ENCODE results near the gene ANAPC2. TPM values are rescaled to one million over a fixed set of nuclear protein-coding genes. Genes with fewer than 3 reads are reported as not detected.

The ANAPC2 gene
- total RNA-seq, 1 donor: 25.7 TPM

- TF ChIP-seq, protein P1, sequence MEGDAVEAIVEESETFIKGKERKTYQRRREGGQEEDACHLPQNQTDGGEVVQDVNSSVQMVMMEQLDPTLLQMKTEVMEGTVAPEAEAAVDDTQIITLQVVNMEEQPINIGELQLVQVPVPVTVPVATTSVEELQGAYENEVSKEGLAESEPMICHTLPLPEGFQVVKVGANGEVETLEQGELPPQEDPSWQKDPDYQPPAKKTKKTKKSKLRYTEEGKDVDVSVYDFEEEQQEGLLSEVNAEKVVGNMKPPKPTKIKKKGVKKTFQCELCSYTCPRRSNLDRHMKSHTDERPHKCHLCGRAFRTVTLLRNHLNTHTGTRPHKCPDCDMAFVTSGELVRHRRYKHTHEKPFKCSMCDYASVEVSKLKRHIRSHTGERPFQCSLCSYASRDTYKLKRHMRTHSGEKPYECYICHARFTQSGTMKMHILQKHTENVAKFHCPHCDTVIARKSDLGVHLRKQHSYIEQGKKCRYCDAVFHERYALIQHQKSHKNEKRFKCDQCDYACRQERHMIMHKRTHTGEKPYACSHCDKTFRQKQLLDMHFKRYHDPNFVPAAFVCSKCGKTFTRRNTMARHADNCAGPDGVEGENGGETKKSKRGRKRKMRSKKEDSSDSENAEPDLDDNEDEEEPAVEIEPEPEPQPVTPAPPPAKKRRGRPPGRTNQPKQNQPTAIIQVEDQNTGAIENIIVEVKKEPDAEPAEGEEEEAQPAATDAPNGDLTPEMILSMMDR (IDR thresholded peaks at IDR 0.05; ENCODE audit: insufficient read depth, low read length): no peak
- peak; percentile 41 for DNase-seq (ENCODE audit: low read depth)
- H3K4me3 ChIP-seq (ENCODE audit: low read depth, low read length): peak overlapping the region; percentile 45
Observed at GRCh38 chr9:137156567-137157375, 31.6 kb downstream of the ANAPC2 start.

DNA sequence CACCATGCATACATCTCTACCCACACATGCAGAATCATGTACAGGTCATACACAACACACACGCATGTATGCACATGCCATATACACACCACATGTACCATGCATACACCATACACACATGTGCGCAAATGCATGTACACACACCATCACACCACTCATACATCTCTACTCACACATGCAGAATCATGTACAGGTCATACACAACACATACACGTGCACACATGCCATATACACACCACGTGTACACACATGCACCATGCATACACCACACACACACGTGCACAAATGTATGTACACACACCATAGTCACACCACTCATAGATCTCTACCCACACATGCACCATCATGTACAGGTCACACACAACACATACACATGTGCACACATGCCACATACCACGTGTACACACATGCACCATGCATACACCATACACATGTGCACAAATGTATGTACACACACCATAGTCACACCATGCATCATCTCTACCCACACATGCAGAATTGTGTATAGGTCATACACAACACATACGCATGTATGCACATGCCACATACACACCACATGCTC, 35.4 kb downstream of the ANAPC2 start:
- TF ChIP-seq, protein P1 (IDR thresholded peaks at IDR 0.05; ENCODE audit: insufficient read depth, low read length): no peak
- DNase-seq (ENCODE audit: low read depth): no peak
- no peak overlapping the region for H3K4me3 ChIP-seq (ENCODE audit: low read depth, low read length)

DNA sequence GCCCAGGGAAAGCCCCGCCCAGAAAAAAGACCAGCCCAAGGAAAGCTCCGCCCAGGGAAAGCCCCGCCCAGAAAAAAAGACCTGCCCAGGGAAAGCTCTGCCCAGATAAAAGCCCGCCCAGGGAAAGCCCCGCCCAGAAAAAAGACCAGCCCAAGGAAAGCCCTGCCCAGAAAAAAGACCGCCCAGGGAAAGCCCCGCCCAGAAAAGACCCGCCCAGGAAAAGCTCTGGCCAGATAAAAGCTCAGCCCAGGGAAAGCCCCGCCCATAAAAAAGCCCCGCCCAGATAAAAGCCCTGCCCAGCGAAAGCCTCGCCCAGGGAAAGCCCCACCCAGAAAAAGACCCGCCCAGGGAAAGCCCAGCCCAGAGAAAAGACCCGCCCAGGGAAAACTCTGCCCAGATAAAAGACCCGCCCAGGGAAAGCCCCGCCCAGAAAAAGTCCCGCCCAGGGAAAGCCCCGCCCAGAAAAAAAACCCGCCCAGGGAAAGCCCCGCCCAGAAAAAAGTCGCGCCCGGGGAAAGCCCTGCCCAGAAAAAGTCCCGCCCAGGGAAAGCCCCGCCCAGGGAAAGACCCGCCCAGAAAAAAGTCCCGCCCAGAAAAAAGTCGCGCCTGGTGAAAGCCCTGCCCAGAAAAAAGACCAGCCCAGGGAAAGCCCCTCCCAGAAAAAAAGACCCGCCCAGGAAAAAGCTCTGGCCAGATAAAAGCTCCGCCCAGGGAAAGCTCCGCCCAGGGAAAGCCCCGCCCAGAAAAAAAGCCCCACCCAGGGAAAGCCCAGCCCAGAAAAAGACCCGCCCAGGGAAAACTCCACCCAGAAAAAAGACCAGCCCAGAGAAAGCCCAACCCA, 37.5 kb downstream of the ANAPC2 start:
- peak; percentile 22 for DNase-seq (ENCODE audit: low read depth)
- H3K4me3 ChIP-seq (ENCODE audit: low read depth, low read length): no peak overlapping the region
- TF ChIP-seq, protein P1 (IDR thresholded peaks at IDR 0.05; ENCODE audit: insufficient read depth, low read length): no peak

DNA sequence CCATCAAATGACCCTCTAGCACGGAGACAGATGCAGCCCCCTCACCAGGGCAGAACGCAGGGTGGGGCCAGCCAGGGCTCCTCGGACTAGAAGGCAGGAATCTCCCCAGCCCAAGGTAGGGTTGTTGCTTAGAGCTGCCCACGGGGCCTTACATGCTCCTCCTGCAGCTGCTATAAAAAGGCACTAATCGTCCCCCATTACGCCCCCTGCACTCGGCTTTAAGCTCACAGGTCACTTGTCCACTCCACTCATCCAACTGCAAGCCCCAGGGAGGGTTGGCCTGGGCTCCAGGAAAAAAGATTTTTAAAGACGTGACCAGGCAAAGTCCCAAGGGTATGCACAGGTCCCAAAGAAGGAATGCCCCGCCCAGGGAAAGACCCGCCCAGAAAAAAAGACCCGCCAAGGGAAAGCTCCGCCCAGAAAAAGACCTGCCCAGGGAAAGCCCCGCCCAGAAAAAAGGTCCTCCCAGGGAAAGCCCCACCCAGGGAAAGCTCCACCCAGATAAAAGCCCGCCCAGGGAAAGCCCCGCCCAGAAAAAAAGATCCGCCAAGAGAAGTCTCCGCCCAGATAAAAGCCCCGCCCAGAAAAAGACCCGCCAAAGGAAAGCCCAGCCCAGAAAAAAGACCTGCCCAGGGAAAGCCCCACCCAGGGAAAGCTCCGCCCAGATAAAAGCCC, 38.3 kb downstream of the ANAPC2 start:
- TF ChIP-seq, protein P1 (IDR thresholded peaks at IDR 0.05; ENCODE audit: insufficient read depth, low read length): no peak
- DNase-seq (ENCODE audit: low read depth): no peak
- no peak overlapping the region for H3K4me3 ChIP-seq (ENCODE audit: low read depth, low read length)

DNA sequence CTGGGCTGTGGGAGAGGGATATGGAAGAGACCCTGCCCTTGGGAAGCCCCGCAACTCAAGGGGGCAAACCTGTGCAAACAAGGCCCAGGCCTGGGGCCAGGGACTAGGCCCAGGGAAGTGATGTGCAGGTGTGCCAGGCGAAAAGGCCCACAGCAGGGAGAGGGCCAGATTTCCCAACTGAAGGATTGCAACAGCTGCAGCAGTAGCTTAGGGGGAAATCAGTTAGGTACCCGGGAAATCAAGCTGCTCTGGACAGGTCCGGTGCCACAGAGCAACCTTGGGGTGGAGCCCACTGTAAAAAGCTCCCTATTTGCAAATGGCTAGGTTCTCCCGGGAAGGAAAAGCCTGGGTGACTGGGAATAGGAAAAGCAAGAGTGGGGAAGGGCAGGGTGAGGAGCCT, 39.0 kb downstream of the ANAPC2 start:
- no peak overlapping the region for H3K4me3 ChIP-seq (ENCODE audit: low read depth, low read length)
- no peak for DNase-seq (ENCODE audit: low read depth)
- TF ChIP-seq, protein P1 (IDR thresholded peaks at IDR 0.05; ENCODE audit: insufficient read depth, low read length): no peak

DNA sequence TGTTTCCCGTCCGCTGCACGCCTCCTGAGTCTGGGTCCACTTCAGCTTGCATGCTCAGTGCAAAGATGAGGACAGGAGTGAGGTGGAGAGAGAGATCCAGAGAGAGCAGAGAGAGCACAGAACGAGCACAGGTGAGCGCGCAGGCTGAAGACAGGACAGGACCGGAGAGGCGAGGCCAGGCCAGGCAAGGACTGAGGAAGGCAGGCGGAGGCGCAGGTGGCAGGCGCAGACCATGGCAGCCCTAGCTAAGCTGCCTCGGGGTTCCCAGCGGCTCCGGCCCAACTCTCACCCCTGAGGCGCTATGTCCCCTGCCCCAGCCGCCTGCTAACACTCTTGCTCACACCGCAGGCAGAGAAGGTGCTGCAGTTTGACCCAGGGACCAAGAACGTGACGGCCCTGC, 39.7 kb downstream of the ANAPC2 start:
- no peak overlapping the region for H3K4me3 ChIP-seq (ENCODE audit: low read depth, low read length)
- no peak for DNase-seq (ENCODE audit: low read depth)
- TF ChIP-seq, protein P1 (IDR thresholded peaks at IDR 0.05; ENCODE audit: insufficient read depth, low read length): no peak

Measured in fibroblast of the aortic adventitia (primary cell).